GM21515 (cell line): ENCODE data around the gene NTN3.
A peak's percentile ranks its signal among the peaks of the same experiment; 100 is the strongest.
"Not testable (repeated sequence)": the region's sequence is repeated elsewhere in the genome, so short reads cannot be mapped to it uniquely, and the experiment has no call there.

ENCODE experiments used
- ATAC-seq: cut with Tn5 transposase; IDR thresholded peaks from one replicate; pipeline ENCODE4 v1.9.1; 2021; ENCODE audit not compliant: unreplicated experiment

Gene NTN3

GRCh38 chr16:2471016-2471652 lies at the start of gene NTN3:
TSS of gene NTN3 (plus strand) at chr16:2471297. CDS start at chr16:2471702, 405 bp downstream.
- no peak for ATAC-seq

DNA sequence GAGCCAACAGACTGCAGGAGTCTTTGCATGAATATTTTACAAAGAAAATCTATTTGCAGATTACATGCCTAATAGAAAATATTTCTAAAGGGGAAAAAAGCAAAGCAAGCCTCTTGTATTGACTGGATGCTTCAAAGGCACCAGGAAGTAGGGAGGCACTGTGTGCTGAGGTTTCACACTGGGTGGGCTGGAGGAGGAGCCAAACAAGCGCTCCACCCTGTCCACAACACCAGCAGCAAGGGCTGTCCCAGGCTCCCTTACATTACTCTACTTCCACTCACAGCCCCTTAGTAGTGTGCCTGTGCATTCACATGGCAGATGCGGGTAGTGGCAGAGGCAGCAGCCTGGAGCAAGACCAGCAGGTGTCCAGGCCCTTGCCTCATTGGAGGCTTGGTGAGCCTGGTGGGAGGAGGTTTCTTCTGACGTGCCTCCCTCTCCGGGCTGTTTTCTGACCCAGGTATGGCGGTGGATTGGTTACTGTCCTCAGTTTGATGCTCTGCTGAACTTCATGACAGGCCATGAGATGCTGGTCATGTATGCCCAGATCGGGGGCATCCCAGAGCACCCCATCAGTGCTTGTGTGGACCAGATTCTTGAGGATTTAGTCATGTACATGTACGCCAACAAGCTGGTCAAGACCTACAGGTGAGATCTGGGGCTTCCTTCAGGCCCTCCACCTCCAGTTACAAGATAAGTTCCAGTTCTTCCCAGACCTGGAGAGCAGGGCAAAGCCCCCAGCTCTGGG lies 48.8 kb upstream of the NTN3 start:
- ATAC-seq, result no peak

- ATAC-seq, result no peak
Measured at GRCh38 chr16:2424061-2425007, 46.8 kb upstream of the NTN3 start.

- no peak for ATAC-seq
Measured at GRCh38 chr16:2425008-2425518, 46.0 kb upstream of the NTN3 start.

- no peak for ATAC-seq
Measured at GRCh38 chr16:2425825-2426430, 45.2 kb upstream of the NTN3 start.

DNA sequence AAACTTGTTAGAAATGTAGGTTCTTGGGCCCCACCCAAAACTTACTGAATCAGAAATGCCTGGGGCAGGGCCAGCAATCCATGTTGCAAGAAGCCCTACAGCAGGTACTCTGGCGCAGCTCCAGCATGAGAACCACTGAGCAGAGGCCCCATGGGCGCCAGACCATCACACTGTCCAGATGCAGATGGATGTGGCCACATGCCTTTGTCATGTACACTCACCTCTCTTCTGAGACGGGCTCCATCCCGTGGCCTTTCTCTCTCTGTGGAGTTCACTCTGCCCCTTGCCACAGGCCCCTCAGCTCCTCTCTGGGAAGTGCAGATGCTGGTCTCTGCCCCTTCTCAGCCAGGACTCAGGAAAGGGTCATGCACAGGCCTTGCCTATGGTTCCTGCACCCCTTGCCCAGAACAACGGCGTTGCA lies 44.1 kb upstream of the NTN3 start:
- ATAC-seq, result no peak

DNA sequence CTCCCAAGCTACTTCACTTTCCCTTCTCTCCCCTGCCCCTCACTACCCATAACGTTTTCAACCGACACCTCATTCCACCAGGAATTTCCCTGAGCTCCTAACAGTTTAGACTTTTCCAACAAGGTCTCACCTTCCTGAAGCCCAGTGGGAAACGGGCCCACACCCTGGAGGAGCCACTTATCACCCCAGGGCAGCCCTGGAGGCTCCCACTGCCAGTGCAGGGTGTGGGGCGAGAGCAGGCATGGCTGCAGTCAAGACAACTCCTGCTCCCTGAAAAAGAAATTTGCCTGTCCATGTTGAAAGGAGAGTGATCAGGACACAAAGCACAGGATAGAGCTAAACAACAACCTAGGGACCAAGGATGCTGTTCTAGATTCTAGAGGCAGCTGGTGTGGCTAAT lies 43.6 kb upstream of the NTN3 start:
- ATAC-seq, result no peak

DNA sequence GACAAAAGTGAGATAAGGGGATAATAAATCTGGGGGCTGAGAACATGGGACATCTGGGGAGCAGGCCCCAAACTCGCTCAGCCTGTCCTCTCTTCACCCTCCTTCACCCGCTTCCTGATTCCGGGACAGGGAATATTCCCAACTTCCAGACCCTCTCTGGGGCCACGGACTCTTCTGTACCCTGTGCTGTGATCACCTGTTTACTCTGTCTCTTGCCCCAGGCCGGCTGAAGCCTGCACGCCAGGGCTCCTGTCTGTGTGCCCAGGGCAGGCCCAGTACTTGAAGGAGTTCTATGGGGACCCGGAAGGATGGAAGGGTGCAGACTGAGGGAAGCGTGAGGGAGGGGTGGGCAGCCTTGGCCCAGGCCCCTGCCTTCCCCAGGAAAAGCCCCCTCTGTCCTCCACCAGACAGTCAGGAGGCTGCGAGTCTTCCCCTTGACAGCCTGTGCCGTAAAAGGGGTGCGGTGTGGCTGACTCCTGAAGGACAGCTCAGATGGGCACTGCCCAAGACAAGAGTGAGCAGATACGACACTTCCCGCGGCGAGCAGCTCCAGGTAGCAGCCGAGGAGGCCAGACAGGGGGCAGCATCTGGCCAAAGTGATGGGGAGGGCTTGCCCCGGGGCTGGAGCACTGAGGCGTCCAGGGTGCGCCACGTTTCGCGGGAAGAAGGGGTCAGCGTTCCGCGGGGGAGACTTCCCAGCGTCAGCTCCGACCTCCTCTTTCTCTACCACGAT lies 42.9 kb upstream of the NTN3 start:
- ATAC-seq, result no peak

DNA sequence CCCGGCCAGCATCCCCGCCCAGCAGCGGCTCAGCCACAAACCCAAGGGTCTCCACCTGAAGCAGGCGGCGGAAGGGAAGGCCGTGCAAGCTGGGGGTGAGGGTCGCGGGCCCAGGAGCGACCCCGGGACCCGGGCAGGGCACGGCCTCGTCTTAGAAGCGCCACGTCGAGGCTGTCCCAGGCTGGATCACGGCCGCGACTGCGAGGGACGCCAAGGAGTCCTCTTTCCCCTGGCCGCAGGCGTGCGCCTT lies 42.4 kb upstream of the NTN3 start:
- no peak for ATAC-seq

GRCh38 chr16:2429034-2429770 lies 41.9 kb upstream of the NTN3 start, which contains the start of gene CCNF:
TSS of gene CCNF (plus strand) at chr16:2429447. CDS start at chr16:2429482, 35 bp downstream.
- peak; percentile 76 for ATAC-seq

DNA sequence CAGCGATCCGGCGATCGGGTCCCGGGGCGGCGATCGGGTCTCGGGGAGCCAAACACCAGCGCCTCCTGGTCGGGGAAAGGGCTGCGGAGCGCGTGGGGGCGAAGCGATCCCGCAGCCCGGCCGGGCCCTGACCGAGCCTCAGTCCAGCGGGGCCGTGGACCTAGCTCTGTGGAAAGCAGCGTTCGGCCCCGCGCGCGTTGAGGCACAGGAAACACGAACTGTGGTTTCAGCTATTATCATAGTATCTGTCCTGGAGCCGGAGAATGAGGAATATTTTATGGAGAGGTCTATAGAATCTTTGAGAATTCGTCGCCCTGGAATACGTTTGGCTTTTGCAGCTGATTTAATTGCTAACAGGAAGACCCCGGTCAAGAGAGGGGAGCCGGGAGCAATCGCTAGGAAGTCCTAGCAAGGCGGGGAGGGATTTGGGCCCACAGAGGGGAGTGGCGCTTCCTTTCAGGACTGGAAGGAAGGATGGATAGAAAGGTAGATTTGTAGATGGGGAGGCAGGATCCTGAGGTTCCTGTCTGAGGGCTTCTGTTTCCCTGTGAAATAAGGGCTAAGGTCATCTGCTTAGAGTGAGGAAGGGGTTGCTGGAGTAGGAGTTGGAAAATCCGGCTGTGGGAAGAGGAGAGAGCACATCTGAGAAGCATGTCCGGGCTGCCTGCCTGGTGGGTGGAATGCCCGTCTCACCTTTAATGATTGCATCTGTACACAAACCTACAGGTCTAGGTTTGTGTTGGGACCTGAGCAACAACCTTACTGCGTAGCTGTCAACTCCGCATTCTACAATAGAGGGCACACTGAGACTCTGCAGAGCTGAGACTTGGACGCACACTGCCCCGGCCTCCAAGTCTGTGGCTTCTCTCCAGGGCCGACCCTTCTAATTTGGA lies 41.1 kb upstream of the NTN3 start:
- ATAC-seq, result peak; percentile 8

- no peak for ATAC-seq
Measured at GRCh38 chr16:2432286-2432685, 38.8 kb upstream of the NTN3 start.

DNA sequence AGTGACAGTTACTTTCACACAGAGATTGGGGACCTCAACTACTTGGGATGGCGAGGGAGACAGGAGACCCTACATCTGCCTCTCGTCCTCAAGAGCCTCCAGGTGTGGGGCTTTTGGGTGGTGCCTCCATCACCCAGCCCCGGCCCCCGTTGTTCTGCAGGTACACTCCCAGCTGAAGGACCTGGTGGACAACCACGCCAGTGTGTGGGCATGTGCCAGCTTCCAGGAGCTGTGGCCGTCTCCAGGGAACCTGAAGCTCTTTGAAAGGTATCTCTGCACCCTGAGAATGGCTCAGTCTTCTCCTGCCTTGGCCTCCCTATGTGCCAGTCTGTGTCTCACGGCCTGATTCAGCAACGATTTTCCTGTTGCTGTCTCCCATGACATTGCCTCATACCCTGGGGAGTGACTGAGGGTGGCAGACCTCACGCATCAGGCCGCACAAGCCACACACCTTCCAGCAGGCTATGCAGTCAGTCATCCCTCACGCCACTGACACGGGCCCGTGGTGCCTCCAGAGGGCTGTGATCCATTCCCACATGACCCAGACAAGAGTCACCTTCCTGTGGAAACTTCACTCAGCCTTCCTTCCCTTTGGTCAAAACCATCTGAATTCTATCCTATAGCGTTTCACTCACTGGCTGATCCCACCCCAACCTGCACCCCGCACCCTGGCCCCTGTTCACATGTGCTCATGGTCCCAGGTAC lies 38.1 kb upstream of the NTN3 start:
- ATAC-seq, result no peak

DNA sequence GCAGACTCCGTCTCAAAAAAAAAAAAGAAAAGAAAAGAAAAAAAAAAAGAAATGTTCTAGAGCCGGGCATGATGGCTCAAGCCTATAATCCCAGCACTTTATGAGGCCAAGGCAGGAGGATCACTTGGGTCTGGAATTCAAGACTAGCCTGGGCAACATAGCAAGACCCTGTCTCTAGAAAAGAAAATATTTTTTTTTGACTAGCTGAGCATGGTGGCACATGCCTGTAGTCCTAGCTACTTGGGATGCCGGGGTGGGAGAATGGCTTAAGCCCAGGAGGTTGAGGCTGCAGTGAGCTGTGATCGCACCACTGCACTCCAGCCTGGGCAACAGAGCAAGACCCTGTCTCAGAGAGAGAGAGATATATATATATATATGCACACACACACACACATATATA lies 35.9 kb upstream of the NTN3 start:
- not testable (repeated sequence) for ATAC-seq

- no peak for ATAC-seq
Measured at GRCh38 chr16:2436110-2436509, 35.0 kb upstream of the NTN3 start.

- no peak for ATAC-seq
Measured at GRCh38 chr16:2437032-2437790, 33.9 kb upstream of the NTN3 start.

DNA sequence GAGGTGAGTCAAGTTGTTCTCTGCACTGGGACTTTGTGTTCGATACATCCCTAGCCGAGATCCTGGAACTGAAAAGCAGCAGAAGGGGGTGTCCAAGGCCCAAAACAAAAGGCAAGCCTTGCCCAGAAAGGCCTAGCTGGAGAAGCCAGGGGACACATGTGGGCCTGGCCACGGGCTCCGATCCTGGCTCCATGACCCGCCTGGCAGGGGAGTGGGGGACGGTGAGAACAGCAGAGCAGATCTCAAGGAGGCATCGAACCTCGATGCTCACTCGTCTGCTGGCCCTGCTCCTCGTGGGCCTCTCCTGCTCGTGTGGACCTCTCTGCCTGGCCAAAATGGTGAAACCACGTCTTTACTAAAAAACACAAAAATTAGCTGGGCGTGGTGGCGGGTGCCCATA lies 33.0 kb upstream of the NTN3 start:
- no peak for ATAC-seq
